Measurements from ENCODE around the gene INPP5J. TPM values are rescaled to one million over a fixed set of nuclear protein-coding genes. Genes with fewer than 3 reads are reported as not detected.

INPP5J gene
- total RNA-seq, 4 donors from 2014 or later: 0.26 to 3.2 (median 2.5) TPM

DNA sequence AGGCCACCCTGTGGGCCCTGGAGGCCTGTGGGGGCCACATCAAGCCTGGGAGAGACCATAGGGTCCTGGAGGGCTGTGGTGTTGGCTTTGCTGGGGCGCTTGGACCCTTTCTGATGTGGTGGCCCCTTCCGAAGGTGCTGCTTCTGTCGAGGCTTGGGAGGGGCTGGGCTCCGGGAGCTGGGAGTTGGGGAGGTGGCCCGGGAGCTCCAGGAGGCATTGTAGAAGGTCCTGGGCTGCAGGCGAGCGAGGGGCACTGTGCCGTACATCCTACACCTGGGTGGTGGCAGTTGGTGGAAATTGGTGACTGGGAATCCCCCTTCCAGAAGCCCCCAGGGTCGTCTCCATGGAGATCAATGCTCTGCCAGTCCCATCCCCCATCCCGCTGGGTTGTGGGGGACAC is 15.0 kb downstream of the INPP5J start:
- DNase-seq (ENCODE audit: low spot score in 2 of 2): no peak
- H3K27me3 ChIP-seq: peaks cover 18% of the 10 kb centered on the region
- TF ChIP-seq POLR2AphosphoS5 (IDR thresholded peaks at IDR 0.05): no peak
- TF ChIP-seq EP300 (IDR thresholded peaks at IDR 0.05): no peak
- TF ChIP-seq, protein P1, sequence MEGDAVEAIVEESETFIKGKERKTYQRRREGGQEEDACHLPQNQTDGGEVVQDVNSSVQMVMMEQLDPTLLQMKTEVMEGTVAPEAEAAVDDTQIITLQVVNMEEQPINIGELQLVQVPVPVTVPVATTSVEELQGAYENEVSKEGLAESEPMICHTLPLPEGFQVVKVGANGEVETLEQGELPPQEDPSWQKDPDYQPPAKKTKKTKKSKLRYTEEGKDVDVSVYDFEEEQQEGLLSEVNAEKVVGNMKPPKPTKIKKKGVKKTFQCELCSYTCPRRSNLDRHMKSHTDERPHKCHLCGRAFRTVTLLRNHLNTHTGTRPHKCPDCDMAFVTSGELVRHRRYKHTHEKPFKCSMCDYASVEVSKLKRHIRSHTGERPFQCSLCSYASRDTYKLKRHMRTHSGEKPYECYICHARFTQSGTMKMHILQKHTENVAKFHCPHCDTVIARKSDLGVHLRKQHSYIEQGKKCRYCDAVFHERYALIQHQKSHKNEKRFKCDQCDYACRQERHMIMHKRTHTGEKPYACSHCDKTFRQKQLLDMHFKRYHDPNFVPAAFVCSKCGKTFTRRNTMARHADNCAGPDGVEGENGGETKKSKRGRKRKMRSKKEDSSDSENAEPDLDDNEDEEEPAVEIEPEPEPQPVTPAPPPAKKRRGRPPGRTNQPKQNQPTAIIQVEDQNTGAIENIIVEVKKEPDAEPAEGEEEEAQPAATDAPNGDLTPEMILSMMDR (IDR thresholded peaks at IDR 0.05): no peak
- TF ChIP-seq POLR2A (IDR thresholded peaks at IDR 0.05): no peak
- H3K27ac ChIP-seq: no peak overlapping the region
- 100% methylated on average over 1 of the region's 10 CpGs for WGBS
- H3K36me3 ChIP-seq: no peaks in the 10 kb centered on the region
- no peaks in the 10 kb centered on the region for H3K9me3 ChIP-seq
- H3K4me1 ChIP-seq: peaks cover 27% of the 10 kb centered on the region
- no peak overlapping the region for H3K4me3 ChIP-seq

DNA sequence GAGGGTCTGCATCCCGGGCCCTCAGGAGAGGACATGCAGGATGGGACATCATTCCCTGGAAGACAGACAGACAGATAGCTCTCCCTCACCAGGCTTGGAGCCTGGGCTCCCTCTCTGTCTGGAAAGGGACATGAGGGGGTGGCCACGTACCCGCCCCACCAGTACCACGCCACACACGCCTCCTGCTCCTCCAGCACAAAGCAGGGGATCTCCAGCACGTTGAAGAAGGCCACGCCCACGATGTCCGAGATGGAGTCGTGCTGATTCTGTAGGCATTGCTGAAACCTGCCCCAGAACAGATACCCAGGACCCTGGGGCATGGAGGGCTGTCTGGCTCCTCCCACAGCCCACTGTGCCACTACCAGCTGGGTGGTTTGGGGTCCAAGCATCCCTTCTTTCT is 15.4 kb downstream of the INPP5J start:
- Histone ChIP-seq H3K27me3 (peaks cover 18% of the 10 kb centered on the region), H3K4me3 (no peak overlapping the region), H3K36me3 (no peaks in the 10 kb centered on the region), H3K4me1 (peaks cover 31% of the 10 kb centered on the region), H3K27ac (no peak overlapping the region), H3K9me3 (no peaks in the 10 kb centered on the region)
- DNase-seq (ENCODE audit: low spot score in 2 of 2): no peak
- 60% methylated on average over 2 of the region's 10 CpGs for WGBS
- TF ChIP-seq POLR2AphosphoS5 (IDR thresholded peaks at IDR 0.05) (no peak), EP300 (IDR thresholded peaks at IDR 0.05) (no peak), POLR2A (IDR thresholded peaks at IDR 0.05) (no peak)
- TF ChIP-seq, protein P1 (IDR thresholded peaks at IDR 0.05): no peak

DNA sequence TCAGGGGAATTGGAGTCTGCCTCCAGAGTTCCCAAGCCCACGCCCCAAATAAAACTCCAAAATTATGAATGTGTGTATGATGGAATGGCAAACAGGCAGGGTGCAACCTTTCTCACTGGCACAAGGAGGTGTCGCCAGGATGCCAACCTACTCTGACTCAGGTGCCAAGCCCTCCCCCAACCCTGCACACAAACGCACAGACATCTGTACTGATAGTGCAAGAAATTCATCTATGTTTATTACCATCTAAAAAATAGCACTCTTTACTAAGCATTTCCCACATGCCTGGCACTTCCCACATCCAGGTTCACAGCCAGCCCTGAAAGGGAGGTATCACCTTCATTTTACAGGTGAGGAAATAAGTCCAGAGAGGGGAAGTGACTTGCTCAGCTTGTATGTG is 16.3 kb downstream of the INPP5J start:
- Histone ChIP-seq H3K27me3 (peaks cover 18% of the 10 kb centered on the region), H3K27ac (no peak overlapping the region), H3K36me3 (no peaks in the 10 kb centered on the region), H3K4me3 (no peak overlapping the region), H3K9me3 (no peaks in the 10 kb centered on the region), H3K4me1 (peaks cover 34% of the 10 kb centered on the region)
- WGBS: 53% methylated on average over 3 of the region's 3 CpGs
- no peak for DNase-seq (ENCODE audit: low spot score in 2 of 2)
- TF ChIP-seq POLR2A (IDR thresholded peaks at IDR 0.05) (no peak), POLR2AphosphoS5 (IDR thresholded peaks at IDR 0.05) (no peak), EP300 (IDR thresholded peaks at IDR 0.05) (no peak)
- TF ChIP-seq, protein P1 (IDR thresholded peaks at IDR 0.05): no peak

DNA sequence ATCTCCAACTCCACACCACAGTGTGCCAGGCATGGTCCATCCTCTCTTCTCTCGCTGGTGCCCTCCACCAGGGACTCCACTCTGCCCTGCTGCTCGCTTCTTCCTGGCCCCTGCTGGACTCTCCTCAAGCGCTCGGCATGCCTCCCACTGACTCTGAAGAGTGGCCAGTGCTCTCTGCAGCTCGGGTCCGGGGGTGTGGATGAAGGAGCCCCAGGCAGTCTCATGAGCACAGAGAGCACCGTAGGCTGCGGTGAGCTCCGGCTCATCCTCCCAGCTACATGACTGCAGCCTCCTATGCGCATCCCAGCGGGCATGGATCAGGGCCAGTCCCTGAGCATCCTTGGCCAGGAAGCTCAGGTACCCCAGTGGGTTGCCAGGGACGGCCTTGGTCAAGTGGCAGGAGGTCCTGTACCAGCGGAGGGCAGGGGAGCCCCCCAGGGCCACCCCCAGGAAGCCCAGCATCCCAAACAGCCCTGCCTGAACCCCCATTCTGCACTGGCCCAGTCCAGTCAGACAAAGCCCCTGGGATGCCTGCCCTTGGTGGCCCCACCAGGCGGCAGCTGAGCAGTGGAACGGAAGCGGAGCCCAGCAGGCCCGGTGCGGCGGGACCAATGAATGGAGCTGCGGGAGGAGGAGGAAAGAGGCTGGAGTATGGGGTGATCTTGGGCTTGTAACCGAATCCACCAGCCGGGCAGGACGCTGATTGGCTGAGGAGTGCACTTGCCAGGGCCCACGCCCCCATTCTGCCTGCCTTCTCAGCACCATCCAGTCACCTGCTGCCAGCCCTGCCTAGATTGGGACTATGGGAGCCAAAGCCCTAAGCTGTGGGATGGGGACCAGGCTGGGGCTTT is 17.3 kb downstream of the INPP5J start, which contains the start of gene PLA2G3:
Gene PLA2G3 (minus strand): TSS at position 643 of the 851 bp plus-strand sequence. CDS start 154 bp downstream, at position 489.
- Histone ChIP-seq H3K36me3 (no peaks in the 10 kb centered on the region), H3K4me3 (no peak within 1 kb of the TSS), H3K27ac (no peak within 1 kb of the TSS), H3K4me1 (peaks cover 34% of the 10 kb centered on the region), H3K9me3 (no peaks in the 10 kb centered on the region), H3K27me3 (peaks cover 18% of the 10 kb centered on the region)
- no peak for DNase-seq (ENCODE audit: low spot score in 2 of 2)
- 21% methylated on average over 18 of the region's 24 CpGs for WGBS
- TF ChIP-seq EP300 (IDR thresholded peaks at IDR 0.05): no peak

DNA sequence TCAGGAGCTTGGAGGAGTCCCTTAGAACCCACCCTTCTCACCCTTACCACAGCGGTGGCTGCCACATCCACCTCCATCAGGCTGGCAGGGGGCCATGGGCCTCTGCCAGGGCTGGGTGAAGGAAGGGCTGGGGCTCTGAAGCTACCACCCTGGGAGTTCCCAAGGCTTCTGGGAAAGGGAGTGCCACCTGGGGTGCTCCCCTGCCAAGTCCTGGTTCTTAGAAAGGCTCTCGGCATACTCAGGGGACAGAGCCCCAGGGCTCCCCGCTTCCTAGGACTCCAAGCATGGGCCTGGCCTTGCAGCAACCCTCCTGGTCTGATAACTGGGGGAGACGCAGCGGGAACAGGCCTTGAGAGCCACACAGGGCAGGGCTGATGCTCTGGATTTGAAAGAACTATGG is 18.0 kb downstream of the INPP5J start:
- peaks cover 34% of the 10 kb centered on the region for H3K4me1 ChIP-seq
- 33% methylated on average over 1 of the region's 5 CpGs for WGBS
- H3K9me3 ChIP-seq: no peaks in the 10 kb centered on the region
- no peak for DNase-seq (ENCODE audit: low spot score in 2 of 2)
- no peaks in the 10 kb centered on the region for H3K36me3 ChIP-seq
- no peak overlapping the region for H3K4me3 ChIP-seq
- H3K27me3 ChIP-seq: peaks cover 18% of the 10 kb centered on the region
- H3K27ac ChIP-seq: no peak overlapping the region
- no peak for TF ChIP-seq POLR2A (IDR thresholded peaks at IDR 0.05)
- TF ChIP-seq POLR2AphosphoS5 (IDR thresholded peaks at IDR 0.05): no peak
- TF ChIP-seq EP300 (IDR thresholded peaks at IDR 0.05): no peak
- TF ChIP-seq, protein P1 (IDR thresholded peaks at IDR 0.05): no peak
